Loucy (cell line): ENCODE measurements around the gene SMIM44.

Source experiments
- CTCF ChIP-seq: fragments of 200-600 bp; sonication (generic); conservative IDR thresholded peaks from 2 replicates; pipeline ENCODE4 v1.5.1; 2014; ENCODE audit warnings: mild to moderate bottlenecking, antibody characterized with exemption, low read length
- EZH2phosphoT487 ChIP-seq: fragments of 200-600 bp; IDR thresholded peaks from 2 replicates; pipeline ENCODE4 v1.6.1; 2018; ENCODE audit warnings: antibody characterized with exemption, mild to moderate bottlenecking, moderate library complexity, borderline replicate concordance

- TF ChIP-seq EZH2phosphoT487 (no peak), CTCF (no peak)
Measured at GRCh38 chr19:3510727-3511126, 27.5 kb upstream of the SMIM44 start.
